ENCODE measurements around the gene ZNF24.

DNA sequence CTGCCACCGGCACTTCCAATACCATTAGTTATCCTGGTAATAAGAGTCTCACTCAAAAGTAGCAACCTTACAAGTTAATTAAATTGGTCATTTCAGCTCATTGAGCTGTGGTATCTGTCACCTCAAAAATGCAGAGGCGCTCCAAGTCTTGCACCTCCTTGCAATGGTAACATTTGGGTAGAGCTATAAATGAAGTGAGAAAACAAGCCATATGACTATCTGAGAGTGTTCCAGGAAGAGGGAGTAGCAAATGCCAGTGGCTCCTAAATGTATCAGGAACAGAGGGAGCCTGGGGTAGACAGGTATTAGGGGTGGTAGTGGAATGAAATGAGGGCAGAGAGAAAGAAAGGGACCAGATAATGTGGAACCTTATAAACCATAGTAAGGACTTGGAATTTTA is 48.2 kb downstream of the ZNF24 start:
- TF ChIP-seq, protein P1, sequence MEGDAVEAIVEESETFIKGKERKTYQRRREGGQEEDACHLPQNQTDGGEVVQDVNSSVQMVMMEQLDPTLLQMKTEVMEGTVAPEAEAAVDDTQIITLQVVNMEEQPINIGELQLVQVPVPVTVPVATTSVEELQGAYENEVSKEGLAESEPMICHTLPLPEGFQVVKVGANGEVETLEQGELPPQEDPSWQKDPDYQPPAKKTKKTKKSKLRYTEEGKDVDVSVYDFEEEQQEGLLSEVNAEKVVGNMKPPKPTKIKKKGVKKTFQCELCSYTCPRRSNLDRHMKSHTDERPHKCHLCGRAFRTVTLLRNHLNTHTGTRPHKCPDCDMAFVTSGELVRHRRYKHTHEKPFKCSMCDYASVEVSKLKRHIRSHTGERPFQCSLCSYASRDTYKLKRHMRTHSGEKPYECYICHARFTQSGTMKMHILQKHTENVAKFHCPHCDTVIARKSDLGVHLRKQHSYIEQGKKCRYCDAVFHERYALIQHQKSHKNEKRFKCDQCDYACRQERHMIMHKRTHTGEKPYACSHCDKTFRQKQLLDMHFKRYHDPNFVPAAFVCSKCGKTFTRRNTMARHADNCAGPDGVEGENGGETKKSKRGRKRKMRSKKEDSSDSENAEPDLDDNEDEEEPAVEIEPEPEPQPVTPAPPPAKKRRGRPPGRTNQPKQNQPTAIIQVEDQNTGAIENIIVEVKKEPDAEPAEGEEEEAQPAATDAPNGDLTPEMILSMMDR (IDR thresholded peaks at IDR 0.05): no peak
- no peak for TF ChIP-seq POLR2A (IDR thresholded peaks at IDR 0.05)

Data from adrenal gland (tissue), 5 donors.